IMR-90 (cell line): ENCODE results near the gene GOLGA6C. TPM values are rescaled to one million over a fixed set of nuclear protein-coding genes. Genes with fewer than 3 reads are reported as not detected.
"Not testable (repeated sequence)": the region's sequence is repeated elsewhere in the genome, so short reads cannot be mapped to it uniquely, and the experiment has no call there.

Source experiments
- ATAC-seq: fragments of 200-7000 bp; cut with Tn5 transposase; 2 replicates; pipeline ENCODE4 v1.9.1; 2020; ENCODE audit warnings: low read depth, mild to moderate bottlenecking, moderate library complexity
- BruUV-seq: library from RNA; stranded (reverse); fragments of 400-500 nt; replicated peaks from 2 replicates; lab custom pipeline; 2021; lab: Mats Ljungman, UMichigan
- CTCF ChIA-PET: fragments of 300-600 bp; formaldehyde crosslinking; extraction: SDS; loops from one replicate; lab custom pipeline; 2021; ENCODE audit warnings: antibody characterized with exemption; lab: Yijun Ruan, JAX
- POLR2A ChIA-PET: fragments of 300-600 bp; sonication (Branson Sonifier 250); formaldehyde crosslinking; loops from one replicate; lab custom pipeline; 2022; ENCODE audit warnings: antibody characterized with exemption; ENCODE audit not compliant: unreplicated experiment; lab: Charles Lee
- DNase-seq: peaks from one replicate; pipeline ENCODE4 v3.0.0; 2013
- H2AFZ ChIP-seq: replicated peaks from 2 replicates; pipeline ENCODE3; 2013; ENCODE audit warnings: low read length, mild to moderate bottlenecking; ENCODE audit not compliant: poor library complexity
- H2AK5ac ChIP-seq: 2 replicates; pipeline ENCODE4 v1.6.1; 2013; ENCODE audit warnings: low read depth, low read length, inconsistent platforms
- H2AK9ac ChIP-seq: replicated peaks from 2 replicates; pipeline ENCODE3; 2013; ENCODE audit warnings: mild to moderate bottlenecking, low read depth, low read length, moderate library complexity; ENCODE audit not compliant: poor library complexity
- H2BK120ac ChIP-seq: 2 replicates; pipeline ENCODE4 v1.6.1; 2013; ENCODE audit warnings: low read depth, low read length, inconsistent platforms
- H2BK15ac ChIP-seq: 3 replicates; pipeline ENCODE4 v1.6.1; 2013; ENCODE audit warnings: low read depth, low read length, inconsistent platforms
- H2BK20ac ChIP-seq: 2 replicates; pipeline ENCODE4 v1.6.1; 2013; ENCODE audit warnings: low read depth, mild to moderate bottlenecking, inconsistent platforms, low read length, moderate library complexity
- H2BK5ac ChIP-seq: 2 replicates; pipeline ENCODE4 v1.6.1; 2013; ENCODE audit warnings: mild to moderate bottlenecking, low read depth, low read length, inconsistent platforms; ENCODE audit not compliant: poor library complexity, severe bottlenecking
- H3K14ac ChIP-seq: replicated peaks from 2 replicates; pipeline ENCODE4 v1.6.1; 2013; ENCODE audit warnings: low read depth, low read length, inconsistent platforms
- H3K18ac ChIP-seq: 2 replicates; pipeline ENCODE4 v1.6.1; 2013; ENCODE audit warnings: low read depth, low read length, control low read depth
- H3K23ac ChIP-seq: 2 replicates; pipeline ENCODE4 v1.6.1; 2013; ENCODE audit warnings: low read depth, low read length, inconsistent platforms
- H3K27ac ChIP-seq: 2 replicates; pipeline ENCODE4 v1.5.1; 2013; ENCODE audit warnings: mild to moderate bottlenecking, control low read depth, low read length; ENCODE audit not compliant: insufficient read depth
- H3K27me3 ChIP-seq: 2 replicates; pipeline ENCODE4 v1.6.1; 2013; ENCODE audit warnings: low read length; ENCODE audit not compliant: control insufficient read depth, insufficient read depth
- H3K36me3 ChIP-seq: 2 replicates; pipeline ENCODE4 v1.6.1; 2013; ENCODE audit warnings: low read length, mixed read lengths; ENCODE audit not compliant: control insufficient read depth, insufficient read depth
- H3K4ac ChIP-seq: 2 replicates; pipeline ENCODE4 v1.6.1; 2013; ENCODE audit warnings: low read depth, low read length, inconsistent platforms
- H3K4me1 ChIP-seq: 2 replicates; pipeline ENCODE4 v1.6.1; 2013; ENCODE audit warnings: low read length, mixed read lengths; ENCODE audit not compliant: control insufficient read depth, insufficient read depth
- H3K4me2 ChIP-seq: 2 replicates; pipeline ENCODE4 v1.6.1; 2013; ENCODE audit warnings: low read depth, mild to moderate bottlenecking, control low read depth, low read length, moderate library complexity
- H3K4me3 ChIP-seq: 2 replicates; pipeline ENCODE4 v1.5.1; 2013; ENCODE audit warnings: low read depth, mild to moderate bottlenecking, control low read depth, low read length, moderate library complexity; ENCODE audit not compliant: insufficient read depth
- H3K56ac ChIP-seq: 2 replicates; pipeline ENCODE4 v1.6.1; 2013; ENCODE audit warnings: low read length, inconsistent platforms; ENCODE audit not compliant: insufficient read depth; ENCODE audit errors: extremely low read depth
- H3K79me1 ChIP-seq, 2 experiments: 2 replicates each; pipeline ENCODE4 v1.6.1; 2013; ENCODE audit warnings: low read length in 2 of 2, inconsistent platforms in 1 of 2, low read depth in 1 of 2
- H3K9ac ChIP-seq: 2 replicates; pipeline ENCODE4 v1.6.1; 2013; ENCODE audit warnings: low read depth, low read length, control low read depth
- H3K9me1 ChIP-seq: 2 replicates; pipeline ENCODE4 v1.6.1; 2013; ENCODE audit warnings: low read length, inconsistent platforms; ENCODE audit not compliant: insufficient read depth
- H3K9me3 ChIP-seq: 2 replicates; pipeline ENCODE4 v1.6.1; 2013; ENCODE audit warnings: low read length; ENCODE audit not compliant: control insufficient read depth, insufficient read depth
- H4K20me1 ChIP-seq: 2 replicates; pipeline ENCODE4 v1.6.1; 2013; ENCODE audit warnings: low read length, inconsistent platforms; ENCODE audit not compliant: insufficient read depth
- H4K5ac ChIP-seq: 2 replicates; pipeline ENCODE4 v1.6.1; 2013; ENCODE audit warnings: mild to moderate bottlenecking, low read depth, low read length, control low read depth
- H4K8ac ChIP-seq, 2 experiments: 2 replicates each; pipeline ENCODE4 v1.6.1; 2013; ENCODE audit warnings: low read depth in 2 of 2, low read length in 2 of 2, control low read depth in 1 of 2, inconsistent platforms in 1 of 2
- H4K91ac ChIP-seq: 2 replicates; pipeline ENCODE4 v1.6.1; 2013; ENCODE audit warnings: low read depth, low read length, inconsistent platforms; ENCODE audit not compliant: insufficient read depth
- SMC3 ChIP-seq: fragments of 150-350 bp; IDR thresholded peaks from 2 replicates; pipeline ENCODE4 v1.6.1; 2016; ENCODE audit warnings: low read depth, mild to moderate bottlenecking, antibody characterized with exemption, low read length, moderate library complexity
- WGBS, 2 experiments: methylation state at CpG; one replicate each; pipeline versions ENCODE4 v1.1.5 to v1.1.7; 2013; ENCODE audit warnings: missing lambda C conversion rate in 2 of 2; ENCODE audit not compliant: insufficient read length in 1 of 2; ENCODE audit errors: extremely low coverage in 2 of 2; 5-methylcytosine and 5-hydroxymethylcytosine counted together
- dilution Hi-C: fragments of 300-500 bp; cut with HindIII; formaldehyde crosslinking; loops from one replicate; pipeline ENCODE4 v1.14.3; 2018; ENCODE audit warnings: low sequenced_read_pairs; ENCODE audit not compliant: unreplicated experiment
- in situ Hi-C: fragments of 300-500 bp; cut with MboI; formaldehyde crosslinking; loops from 3 replicates; pipeline ENCODE4 v1.14.3; 2019; ENCODE audit warnings: low sequenced_read_pairs, inconsistent platforms, mixed read lengths
- intact Hi-C: fragments of 100-400 bp; cut with micrococcal nuclease; formaldehyde crosslinking; loops from 2 replicates; pipeline ENCODE4 v1.10.0; 2022
- polyA plus RNA-seq, 3 experiments: library from polyadenylated mRNA; depleted of rRNA; stranded (reverse); fragments of >200 nt; gene quantifications; 2 replicates each; pipeline ENCODE4 v1.2.3, GENCODE V29; 2012; ENCODE audit warnings: low replicate concordance in 1 of 3
- total RNA-seq: library from RNA; depleted of rRNA; stranded (reverse); fragments of >200 nt; gene quantifications from 2 replicates; pipeline ENCODE4 v1.2.3, GENCODE V29; 2012
- TF ChIP-seq, protein P1 (sequence below): conservative IDR thresholded peaks from 2 replicates; pipeline ENCODE4 v1.5.1; 2012; ENCODE audit warnings: mild to moderate bottlenecking, low read depth, low read length, improper control_type of control experiment

The GOLGA6C gene
- total and polyA plus RNA-seq, 2 of the 4 experiments (the other 2 are of a cell fraction), result not detected

DNA sequence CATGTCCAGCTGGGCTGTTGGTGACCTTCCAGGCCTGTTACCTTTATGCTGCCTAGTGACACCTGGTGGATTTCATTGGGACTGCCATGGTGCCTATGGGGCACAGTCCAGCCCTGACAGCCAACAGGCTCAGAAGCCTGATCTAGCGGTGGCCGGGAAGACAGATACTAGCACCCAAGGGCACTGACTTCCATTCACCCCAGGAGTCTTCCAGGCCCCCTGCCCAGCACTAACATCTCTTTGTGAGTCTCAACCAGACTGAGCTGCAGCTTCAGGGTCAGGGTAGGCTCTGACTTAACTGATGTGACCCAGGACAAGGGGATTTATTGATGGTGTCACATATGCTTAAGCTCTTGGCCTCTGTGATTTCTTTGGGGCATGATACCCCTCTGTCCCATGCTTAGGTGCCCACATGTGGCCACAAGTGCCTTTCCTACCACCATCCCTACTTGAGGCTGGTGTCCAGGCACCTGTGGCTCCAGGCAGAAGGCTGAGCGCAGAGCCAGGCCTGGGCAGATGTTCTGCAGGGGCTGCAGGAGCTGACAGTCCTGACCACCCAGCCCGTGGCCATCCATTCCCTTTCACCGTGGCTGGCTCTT is 16.5 kb downstream of the GOLGA6C start:
- DNase-seq, result peak; percentile 5
- H3K4me1 ChIP-seq, H3K4ac ChIP-seq, H3K9me1 ChIP-seq, H3K27ac ChIP-seq, CTCF ChIA-PET, dilution Hi-C loops, H4K5ac ChIP-seq, H3K27me3 ChIP-seq, H2AK9ac ChIP-seq, H4K91ac ChIP-seq, H3K56ac ChIP-seq, H3K4me3 ChIP-seq, H2BK5ac ChIP-seq, H3K23ac ChIP-seq, H2AK5ac ChIP-seq, H2AFZ ChIP-seq, H4K20me1 ChIP-seq, H4K8ac ChIP-seq, H3K4me2 ChIP-seq, H2BK15ac ChIP-seq, in situ Hi-C loops, H3K36me3 ChIP-seq, POLR2A ChIA-PET, H3K9ac ChIP-seq, H3K18ac ChIP-seq, H2BK20ac ChIP-seq, intact Hi-C loops, H2BK120ac ChIP-seq, H3K79me1 ChIP-seq, H3K9me3 ChIP-seq, H3K14ac ChIP-seq, BruUV-seq: not testable (repeated sequence)
- WGBS, 2 experiments, result 28% methylated on average over 2 of the region's 5 CpGs; no CpG with 5 or more reads in 1 of the 2 experiments
- peak; percentile 100 for ATAC-seq
- TF ChIP-seq, protein P1, sequence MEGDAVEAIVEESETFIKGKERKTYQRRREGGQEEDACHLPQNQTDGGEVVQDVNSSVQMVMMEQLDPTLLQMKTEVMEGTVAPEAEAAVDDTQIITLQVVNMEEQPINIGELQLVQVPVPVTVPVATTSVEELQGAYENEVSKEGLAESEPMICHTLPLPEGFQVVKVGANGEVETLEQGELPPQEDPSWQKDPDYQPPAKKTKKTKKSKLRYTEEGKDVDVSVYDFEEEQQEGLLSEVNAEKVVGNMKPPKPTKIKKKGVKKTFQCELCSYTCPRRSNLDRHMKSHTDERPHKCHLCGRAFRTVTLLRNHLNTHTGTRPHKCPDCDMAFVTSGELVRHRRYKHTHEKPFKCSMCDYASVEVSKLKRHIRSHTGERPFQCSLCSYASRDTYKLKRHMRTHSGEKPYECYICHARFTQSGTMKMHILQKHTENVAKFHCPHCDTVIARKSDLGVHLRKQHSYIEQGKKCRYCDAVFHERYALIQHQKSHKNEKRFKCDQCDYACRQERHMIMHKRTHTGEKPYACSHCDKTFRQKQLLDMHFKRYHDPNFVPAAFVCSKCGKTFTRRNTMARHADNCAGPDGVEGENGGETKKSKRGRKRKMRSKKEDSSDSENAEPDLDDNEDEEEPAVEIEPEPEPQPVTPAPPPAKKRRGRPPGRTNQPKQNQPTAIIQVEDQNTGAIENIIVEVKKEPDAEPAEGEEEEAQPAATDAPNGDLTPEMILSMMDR, result peak; percentile 24; the same call in 1 of the 2 replicates
- TF ChIP-seq SMC3, result peak; percentile 26; the same call in 1 of the 2 replicates

DNA sequence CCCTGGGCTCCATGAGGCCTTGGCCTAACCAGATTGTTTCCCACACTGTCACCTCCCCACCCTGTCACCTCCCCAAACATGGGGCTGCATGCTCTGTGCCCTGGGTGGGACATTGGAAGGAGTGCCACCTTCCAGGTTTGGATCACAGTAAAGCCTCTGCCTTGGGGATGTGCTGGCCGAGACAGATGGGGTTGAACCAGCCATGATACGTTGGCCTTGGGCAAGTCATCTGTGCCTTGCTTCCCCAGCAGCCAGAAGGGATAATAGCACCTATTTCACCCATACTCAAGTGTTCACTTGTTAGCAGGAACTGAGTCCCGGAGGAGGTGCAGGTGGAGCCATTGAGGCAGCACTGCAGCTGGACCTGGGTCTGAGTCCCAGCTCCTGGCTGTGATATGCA is 17.5 kb downstream of the GOLGA6C start:
- H3K79me1 ChIP-seq, H4K91ac ChIP-seq, ATAC-seq, H3K14ac ChIP-seq, H4K8ac ChIP-seq, H3K4me2 ChIP-seq, BruUV-seq, H2BK20ac ChIP-seq, H3K27ac ChIP-seq, H3K4ac ChIP-seq, H3K4me3 ChIP-seq, H3K4me1 ChIP-seq, intact Hi-C loops, H3K9ac ChIP-seq, CTCF ChIA-PET, DNase-seq, POLR2A ChIA-PET, H3K9me3 ChIP-seq, H3K9me1 ChIP-seq, H4K20me1 ChIP-seq, in situ Hi-C loops, H2BK120ac ChIP-seq, H3K36me3 ChIP-seq, H3K18ac ChIP-seq, H2AK9ac ChIP-seq, dilution Hi-C loops, H3K27me3 ChIP-seq, H2AFZ ChIP-seq, H3K56ac ChIP-seq, H2BK15ac ChIP-seq, H2AK5ac ChIP-seq, H3K23ac ChIP-seq, H2BK5ac ChIP-seq, H4K5ac ChIP-seq: not testable (repeated sequence)
- no CpG with 5 or more reads among the region's 3 CpGs for WGBS, 2 experiments
